HepG2 (cell line): Measurements from ENCODE around the gene CAD. TPM values are rescaled to one million over a fixed set of nuclear protein-coding genes. Genes with fewer than 3 reads are reported as not detected.

Experiments used
- ATAC-seq: fragments of 200-7000 bp; cut with Tn5 transposase; 3 replicates; pipeline ENCODE4 v1.9.1; 2020; ENCODE audit warnings: mild to moderate bottlenecking, moderate library complexity
- BruUV-seq: library from RNA; stranded (reverse); fragments of 400-500 nt; replicated peaks from 2 replicates; lab custom pipeline; 2021; lab: Mats Ljungman, UMichigan
- CTCF ChIA-PET: fragments of 300-600 bp; formaldehyde crosslinking; extraction: SDS; loops from one replicate; lab custom pipeline; 2021; ENCODE audit warnings: low total read pairs, inconsistent platforms, low intra/inter-chr PET ratio; lab: Yijun Ruan, JAX
- POLR2A ChIA-PET: fragments of 350-600 bp; sonication (Branson Sonifier 250); formaldehyde crosslinking; loops from one replicate; lab custom pipeline; 2020; ENCODE audit warnings: antibody characterized with exemption, inconsistent platforms; lab: Yijun Ruan, JAX
- DNase-seq: peaks from one replicate; pipeline ENCODE4 v3.0.0-alpha.2; 2015; ENCODE audit warnings: low spot score
- FAIRE-seq: peaks from 3 replicates; lab custom pipeline; 2011; peaks lifted over from hg19 to GRCh38; lab: Jason Lieb, UNC
- H2AFZ ChIP-seq: one replicate; pipeline ENCODE4 v1.6.1; 2011; ENCODE audit warnings: low read length, inconsistent platforms
- H3K27ac ChIP-seq: fragments of 300-600 bp; 3 replicates; pipeline ENCODE4 v1.8.0; 2011; ENCODE audit warnings: mixed run types, mild to moderate bottlenecking, mixed read lengths, low read length, inconsistent platforms; ENCODE audit not compliant: insufficient read depth; ENCODE audit errors: extremely low read length
- H3K27me3 ChIP-seq, 2 experiments: fragments of 200-600 bp in 1 of 2; 2 replicates in 1 of 2; 3 replicates in 1 of 2; pipeline versions ENCODE4 v1.6.0 to v1.8.0; 2011; ENCODE audit warnings: low read length in 2 of 2, mild to moderate bottlenecking in 2 of 2, moderate library complexity in 2 of 2, inconsistent platforms in 1 of 2; ENCODE audit not compliant: insufficient read depth in 2 of 2, control insufficient read depth in 1 of 2
- H3K36me3 ChIP-seq, 2 experiments: fragments of 200-600 bp in 1 of 2; replicated peaks in 1 of 2; 2 replicates in 1 of 2; 3 replicates in 1 of 2; pipeline versions ENCODE4 v1.5.1 to v1.8.0; 2011; ENCODE audit warnings: low read length in 2 of 2, inconsistent platforms in 1 of 2; ENCODE audit not compliant: insufficient read depth in 2 of 2, control insufficient read depth in 1 of 2
- H3K4me1 ChIP-seq: 2 replicates; pipeline ENCODE4 v1.5.1; 2012; ENCODE audit warnings: low read length, inconsistent platforms; ENCODE audit not compliant: insufficient read depth
- H3K4me2 ChIP-seq: 2 replicates; pipeline ENCODE4 v1.6.0; 2011; ENCODE audit warnings: low read depth, low read length, inconsistent platforms
- H3K4me3 ChIP-seq, 3 experiments: fragments of 200-600 bp in 1 of 3; sonication (generic), shearing (Covaris generic) in 1 of 3; replicated peaks in 1 of 3; 2 replicates each; pipeline ENCODE4 v1.5.1; 2011 to 2016; ENCODE audit warnings: low read length in 3 of 3, inconsistent platforms in 2 of 3, low read depth in 2 of 3, mild to moderate bottlenecking in 2 of 3, control low read depth in 1 of 3, mixed read lengths in 1 of 3; ENCODE audit not compliant: insufficient read depth in 1 of 3
- H3K79me2 ChIP-seq: one replicate; pipeline ENCODE4 v1.6.1; 2011; ENCODE audit warnings: low read length, inconsistent platforms; ENCODE audit not compliant: insufficient read depth
- H3K9ac ChIP-seq: 2 replicates; pipeline ENCODE4 v1.6.0; 2011; ENCODE audit warnings: mild to moderate bottlenecking, low read depth, low read length, inconsistent platforms; ENCODE audit not compliant: insufficient read depth
- H3K9me3 ChIP-seq: 2 replicates; pipeline ENCODE4 v1.5.1; 2012; ENCODE audit warnings: mild to moderate bottlenecking, low read length
- H4K20me1 ChIP-seq: 2 replicates; pipeline ENCODE4 v1.6.0; 2011; ENCODE audit warnings: inconsistent platforms, mild to moderate bottlenecking, low read length, moderate library complexity; ENCODE audit not compliant: insufficient read depth
- AGO2 ChIP-seq: fragments of 200-400 bp; formaldehyde crosslinking; optimal IDR thresholded peaks from 2 replicates; pipeline ENCODE3; 2017; ENCODE audit warnings: mild to moderate bottlenecking, low read depth, low read length, moderate library complexity
- BHLHE40 ChIP-seq: IDR thresholded peaks from 2 replicates; pipeline ENCODE4 v1.6.1; 2011; ENCODE audit warnings: low read length, improper control_type of control experiment
- CBFB ChIP-seq: sonication (generic); formaldehyde crosslinking; IDR thresholded peaks from 2 replicates; pipeline ENCODE4 v1.4.0; 2020; ENCODE audit warnings: missing genetic modification reagents
- KDM5A ChIP-seq: fragments of 200-600 bp; sonication (generic); IDR thresholded peaks from 2 replicates; pipeline ENCODE4 v1.7.0; 2018; ENCODE audit warnings: antibody characterized with exemption, mild to moderate bottlenecking, low read length, borderline replicate concordance
- KLF15 ChIP-seq: sonication (generic); formaldehyde crosslinking; IDR thresholded peaks from 2 replicates; pipeline ENCODE4 v1.8.1; 2023; ENCODE audit warnings: borderline replicate concordance, mild to moderate bottlenecking, inconsistent platforms, missing genetic modification reagents, mixed read lengths
- KMT2A ChIP-seq: sonication (generic); formaldehyde crosslinking; IDR thresholded peaks from 2 replicates; pipeline ENCODE4 v1.4.0; 2020; ENCODE audit warnings: missing genetic modification reagents
- PRPF4 ChIP-seq: fragments of 200-400 bp; formaldehyde crosslinking; IDR thresholded peaks from 2 replicates; pipeline ENCODE4 v1.6.1; 2016; ENCODE audit warnings: low read length, low read depth; ENCODE audit not compliant: poor library complexity, severe bottlenecking
- SP2 ChIP-seq: sonication (generic); formaldehyde crosslinking; IDR thresholded peaks from 2 replicates; pipeline ENCODE4 v1.5.1; 2020; ENCODE audit warnings: mild to moderate bottlenecking, missing genetic modification reagents
- THYN1 ChIP-seq: sonication (generic); formaldehyde crosslinking; IDR thresholded peaks from 2 replicates; pipeline ENCODE4 v1.8.1; 2023; ENCODE audit warnings: low read depth, mild to moderate bottlenecking, moderate library complexity, missing genetic modification reagents, borderline replicate concordance
- ZNF274 ChIP-seq: sonication (generic); formaldehyde crosslinking; IDR thresholded peaks from 2 replicates; pipeline ENCODE4 v1.5.1; 2020; ENCODE audit warnings: mild to moderate bottlenecking, missing genetic modification reagents
- ZNF3 ChIP-seq: IDR thresholded peaks from 2 replicates; pipeline ENCODE4 v1.7.0; 2017; ENCODE audit warnings: inconsistent platforms
- ZNF567 ChIP-seq: sonication (generic); formaldehyde crosslinking; IDR thresholded peaks from 2 replicates; pipeline ENCODE4 v1.8.1; 2023; ENCODE audit warnings: mild to moderate bottlenecking, missing genetic modification reagents, borderline replicate concordance
- ZNF773 ChIP-seq: sonication (generic); formaldehyde crosslinking; IDR thresholded peaks from 2 replicates; pipeline ENCODE4 v1.4.0; 2020; ENCODE audit warnings: missing genetic modification reagents, borderline replicate concordance
- ZSCAN12 ChIP-seq: sonication (generic); formaldehyde crosslinking; IDR thresholded peaks from 2 replicates; pipeline ENCODE4 v1.9.0; 2021; ENCODE audit warnings: mild to moderate bottlenecking, missing genetic modification reagents
- ZSCAN30 ChIP-seq: sonication (generic); formaldehyde crosslinking; IDR thresholded peaks from 2 replicates; pipeline ENCODE4 v1.5.0; 2020; ENCODE audit warnings: mild to moderate bottlenecking, missing genetic modification reagents
- WGBS: methylation state at CpG from one replicate; pipeline ENCODE4 v1.1.6; 2017; ENCODE audit warnings: low lambda C conversion rate; 5-methylcytosine and 5-hydroxymethylcytosine counted together
- in situ Hi-C: cut with HindIII; loops from 2 replicates; pipeline ENCODE4 v1.10.0; 2017; ENCODE audit warnings: low pct_unique_long_range_greater_than_20kb; ENCODE audit not compliant: extremely low pct_ligation_motif_present
- intact Hi-C: fragments of 100-400 bp; cut with micrococcal nuclease; formaldehyde crosslinking; loops from one replicate; pipeline ENCODE4 v1.10.0; 2022; ENCODE audit not compliant: unreplicated experiment
- polyA plus RNA-seq, 8 experiments: library from polyadenylated mRNA; depleted of rRNA in 3 of 8; stranded (reverse) in 7 of 8; unstranded in 1 of 8; fragments of >200 nt; fragmentation: Illumina TruSeq in 4 of 8; extraction: Trizol in 4 of 8; gene quantifications; 2 replicates each; pipeline versions ENCODE4 v1.2.1 to v1.2.3, GENCODE V29; 2011 to 2016; ENCODE audit warnings: low read depth in 4 of 8, missing spikeins in 1 of 8, mixed read lengths in 1 of 8; ENCODE audit not compliant: insufficient read depth in 1 of 8
- total RNA-seq, 5 experiments: library from RNA; depleted of rRNA; stranded (reverse); fragments of >200 nt; fragmentation: Illumina TruSeq; extraction: Trizol; gene quantifications; 2 replicates each; pipeline ENCODE4 v1.2.3, GENCODE V29; 2016; ENCODE audit warnings: low read depth in 1 of 5
- TF ChIP-seq, protein P1 (sequence below): sonication (generic); formaldehyde crosslinking; IDR thresholded peaks from 2 replicates; pipeline ENCODE4 v1.5.0; 2020; ENCODE audit warnings: missing genetic modification reagents
- TF ChIP-seq, protein P2 (sequence below): sonication (generic); formaldehyde crosslinking; IDR thresholded peaks from 2 replicates; pipeline ENCODE4 v1.5.0; 2020; ENCODE audit warnings: mild to moderate bottlenecking, missing genetic modification reagents
- TF ChIP-seq, protein P3 (sequence below): sonication (generic); formaldehyde crosslinking; IDR thresholded peaks from 2 replicates; pipeline ENCODE4 v1.5.0; 2020; ENCODE audit warnings: mild to moderate bottlenecking, missing genetic modification reagents
- TF ChIP-seq, protein P4 (sequence below): sonication (generic); formaldehyde crosslinking; IDR thresholded peaks from 2 replicates; pipeline ENCODE4 v1.5.0; 2020; ENCODE audit warnings: missing genetic modification reagents, mild to moderate bottlenecking, borderline replicate concordance

CAD gene
- total and polyA plus RNA-seq, 2 of the 13 experiments (the other 11 are each of a cell fraction or from before 2014, with no cell fraction given) = 21.7 to 37.0 TPM

DNA sequence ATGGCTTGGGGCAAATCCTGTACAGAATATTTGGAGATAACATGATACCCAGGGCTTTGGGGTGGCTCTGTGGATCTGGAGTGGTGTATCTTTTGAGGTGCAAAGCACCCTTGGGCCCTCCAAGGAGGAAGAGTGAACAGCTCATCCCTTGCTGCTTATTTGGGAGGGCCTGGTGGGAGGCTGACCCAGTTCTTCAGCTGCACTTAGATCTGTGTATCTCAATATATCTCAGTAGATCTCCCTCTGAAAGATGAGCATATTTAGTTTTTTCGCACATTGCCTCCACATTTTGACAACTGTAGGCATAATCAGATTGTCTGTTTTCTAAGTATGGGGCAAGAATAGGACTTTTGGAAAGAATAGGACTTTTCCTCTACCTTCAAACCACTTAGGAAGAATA is 67.8 kb downstream of the CAD start:
- FAIRE-seq = no peak
- Histone ChIP-seq H2AFZ (no peak overlapping the region), H3K36me3 (no peaks in the 10 kb centered on the region), H3K27me3 (peaks cover 0 to 8% of the 10 kb centered on the region in 2 experiments; a peak in 2 of 5 replicates), H3K79me2 (no peaks in the 10 kb centered on the region), H3K9me3 (no peaks in the 10 kb centered on the region), H3K9ac (no peak overlapping the region), H3K4me1 (peaks cover 56% of the 10 kb centered on the region), H4K20me1 (no peaks in the 10 kb centered on the region), H3K4me3 (no peak overlapping the region)
- POLR2A ChIA-PET = no interaction called here
- BruUV-seq = no TSS peak
- intact Hi-C loops (no loop called here), in situ Hi-C loops (loop anchor here (5.0 to 10.0 kb wide), 2 partner anchors 188 to 320 kb away; no protein-coding TSS in a partner anchor)
- no peak for DNase-seq
- TF ChIP-seq KLF15 (CRISPR knock-in tag) (no peak), ZNF274 (CRISPR knock-in tag) (no peak), KMT2A (CRISPR knock-in tag) (no peak), AGO2 (no peak), PRPF4 (no peak), ZSCAN30 (CRISPR knock-in tag) (no peak), SP2 (CRISPR knock-in tag) (no peak), ZNF773 (CRISPR knock-in tag) (no peak), KDM5A (no peak), BHLHE40 (no peak), ZSCAN12 (no peak), CBFB (CRISPR knock-in tag) (no peak), THYN1 (CRISPR knock-in tag) (no peak), ZNF567 (CRISPR knock-in tag) (no peak), ZNF3 (CRISPR knock-in tag) (no peak)
- TF ChIP-seq, protein P1, sequence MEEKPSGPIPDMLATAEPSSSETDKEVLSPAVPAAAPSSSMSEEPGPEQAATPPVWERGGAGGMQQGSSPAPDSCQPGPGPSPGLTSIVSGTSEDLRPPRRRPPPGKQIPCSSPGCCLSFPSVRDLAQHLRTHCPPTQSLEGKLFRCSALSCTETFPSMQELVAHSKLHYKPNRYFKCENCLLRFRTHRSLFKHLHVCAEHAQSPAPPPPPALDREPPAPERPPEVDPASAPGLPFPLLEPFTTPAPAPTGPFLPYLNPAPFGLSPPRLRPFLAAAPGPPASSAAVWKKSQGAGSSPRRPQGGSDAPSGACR (CRISPR knock-in tag) = no peak
- TF ChIP-seq, protein P2, sequence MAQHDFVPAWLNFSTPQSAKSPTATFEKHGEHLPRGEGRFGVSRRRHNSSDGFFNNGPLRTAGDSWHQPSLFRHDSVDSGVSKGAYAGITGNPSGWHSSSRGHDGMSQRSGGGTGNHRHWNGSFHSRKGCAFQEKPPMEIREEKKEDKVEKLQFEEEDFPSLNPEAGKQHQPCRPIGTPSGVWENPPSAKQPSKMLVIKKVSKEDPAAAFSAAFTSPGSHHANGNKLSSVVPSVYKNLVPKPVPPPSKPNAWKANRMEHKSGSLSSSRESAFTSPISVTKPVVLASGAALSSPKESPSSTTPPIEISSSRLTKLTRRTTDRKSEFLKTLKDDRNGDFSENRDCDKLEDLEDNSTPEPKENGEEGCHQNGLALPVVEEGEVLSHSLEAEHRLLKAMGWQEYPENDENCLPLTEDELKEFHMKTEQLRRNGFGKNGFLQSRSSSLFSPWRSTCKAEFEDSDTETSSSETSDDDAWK = no peak
- TF ChIP-seq, protein P3, sequence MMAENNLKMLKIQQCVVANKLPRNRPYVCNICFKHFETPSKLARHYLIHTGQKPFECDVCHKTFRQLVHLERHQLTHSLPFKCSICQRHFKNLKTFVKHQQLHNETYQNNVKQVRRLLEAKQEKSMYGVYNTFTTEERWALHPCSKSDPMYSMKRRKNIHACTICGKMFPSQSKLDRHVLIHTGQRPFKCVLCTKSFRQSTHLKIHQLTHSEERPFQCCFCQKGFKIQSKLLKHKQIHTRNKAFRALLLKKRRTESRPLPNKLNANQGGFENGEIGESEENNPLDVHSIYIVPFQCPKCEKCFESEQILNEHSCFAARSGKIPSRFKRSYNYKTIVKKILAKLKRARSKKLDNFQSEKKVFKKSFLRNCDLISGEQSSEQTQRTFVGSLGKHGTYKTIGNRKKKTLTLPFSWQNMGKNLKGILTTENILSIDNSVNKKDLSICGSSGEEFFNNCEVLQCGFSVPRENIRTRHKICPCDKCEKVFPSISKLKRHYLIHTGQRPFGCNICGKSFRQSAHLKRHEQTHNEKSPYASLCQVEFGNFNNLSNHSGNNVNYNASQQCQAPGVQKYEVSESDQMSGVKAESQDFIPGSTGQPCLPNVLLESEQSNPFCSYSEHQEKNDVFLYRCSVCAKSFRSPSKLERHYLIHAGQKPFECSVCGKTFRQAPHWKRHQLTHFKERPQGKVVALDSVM (CRISPR knock-in tag) = no peak
- TF ChIP-seq, protein P4, sequence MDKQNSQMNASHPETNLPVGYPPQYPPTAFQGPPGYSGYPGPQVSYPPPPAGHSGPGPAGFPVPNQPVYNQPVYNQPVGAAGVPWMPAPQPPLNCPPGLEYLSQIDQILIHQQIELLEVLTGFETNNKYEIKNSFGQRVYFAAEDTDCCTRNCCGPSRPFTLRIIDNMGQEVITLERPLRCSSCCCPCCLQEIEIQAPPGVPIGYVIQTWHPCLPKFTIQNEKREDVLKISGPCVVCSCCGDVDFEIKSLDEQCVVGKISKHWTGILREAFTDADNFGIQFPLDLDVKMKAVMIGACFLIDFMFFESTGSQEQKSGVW (CRISPR knock-in tag) = no peak
- TF ChIP-seq, all 625 proteins: peak for 0
- WGBS = 60% methylated on average over 1 of the region's 1 CpG
- CTCF ChIA-PET = no interaction called here
- Histone ChIP-seq H3K27ac (no peak overlapping the region), H3K4me2 (no peak overlapping the region)
- no peak for ATAC-seq
